ENCODE measurements around the gene FAM210A.
A peak's percentile ranks its signal among the peaks of the same experiment; 100 is the strongest.

The FAM210A gene

GRCh38 chr18:13625843-13626543 is 100.4 kb downstream of the FAM210A start:
- DNase-seq (ENCODE audit: low read depth, low spot score): no peak
- H3K4me3 ChIP-seq (ENCODE audit: low read length): no peak overlapping the region

GRCh38 chr18:13625355-13625754 is 101.0 kb downstream of the FAM210A start:
- H3K4me3 ChIP-seq (ENCODE audit: low read length): no peak overlapping the region
- DNase-seq (ENCODE audit: low read depth, low spot score): no peak

- DNase-seq (ENCODE audit: low read depth, low spot score): no peak
Observed at GRCh38 chr18:13624563-13625237, 101.7 kb downstream of the FAM210A start.

GRCh38 chr18:13623871-13624270 is 102.5 kb downstream of the FAM210A start:
- DNase-seq (ENCODE audit: low read depth, low spot score): no peak
- no peak overlapping the region for H3K4me3 ChIP-seq (ENCODE audit: low read length)

More at GRCh38 chr18:13624563-13625237, 101.7 kb downstream of the FAM210A start:
- no peak overlapping the region for H3K4me3 ChIP-seq (ENCODE audit: low read length)

GRCh38 chr18:13623348-13623747 is 103.0 kb downstream of the FAM210A start:
- DNase-seq (ENCODE audit: low read depth, low spot score): no peak

GRCh38 chr18:13622751-13623150 is 103.6 kb downstream of the FAM210A start:
- no peak overlapping the region for H3K4me3 ChIP-seq (ENCODE audit: low read length)
- DNase-seq (ENCODE audit: low read depth, low spot score): no peak

More at GRCh38 chr18:13623348-13623747, 103.0 kb downstream of the FAM210A start:
- no peak overlapping the region for H3K4me3 ChIP-seq (ENCODE audit: low read length)

GRCh38 chr18:13621886-13622619 is 104.3 kb downstream of the FAM210A start:
- DNase-seq (ENCODE audit: low read depth, low spot score): no peak
- H3K4me3 ChIP-seq (ENCODE audit: low read length): no peak overlapping the region

- no peak for DNase-seq (ENCODE audit: low read depth, low spot score)
- no peak overlapping the region for H3K4me3 ChIP-seq (ENCODE audit: low read length)
Observed at GRCh38 chr18:13621446-13621849, 104.9 kb downstream of the FAM210A start.

GRCh38 chr18:13620818-13621445 is 105.4 kb downstream of the FAM210A start:
- no peak for DNase-seq (ENCODE audit: low read depth, low spot score)
- no peak overlapping the region for H3K4me3 ChIP-seq (ENCODE audit: low read length)

GRCh38 chr18:13620206-13620672 is 106.1 kb downstream of the FAM210A start:
- no peak for DNase-seq (ENCODE audit: low read depth, low spot score)
- no peak overlapping the region for H3K4me3 ChIP-seq (ENCODE audit: low read length)

- DNase-seq (ENCODE audit: low read depth, low spot score): no peak
- H3K4me3 ChIP-seq (ENCODE audit: low read length): no peak overlapping the region
Observed at GRCh38 chr18:13619505-13620205, 106.7 kb downstream of the FAM210A start.

GRCh38 chr18:13618760-13619438 is 107.5 kb downstream of the FAM210A start:
- H3K4me3 ChIP-seq (ENCODE audit: low read length): no peak overlapping the region
- no peak for DNase-seq (ENCODE audit: low read depth, low spot score)

GRCh38 chr18:13617826-13618515 is 108.4 kb downstream of the FAM210A start:
- DNase-seq (ENCODE audit: low read depth, low spot score): peak; percentile 70
- no peak overlapping the region for H3K4me3 ChIP-seq (ENCODE audit: low read length)

GRCh38 chr18:13616525-13617035 is 109.8 kb downstream of the FAM210A start:
- peak overlapping the region; percentile 67 for H3K4me3 ChIP-seq (ENCODE audit: low read length)
- DNase-seq (ENCODE audit: low read depth, low spot score): no peak

GRCh38 chr18:13616041-13616440 is 110.3 kb downstream of the FAM210A start:
- H3K4me3 ChIP-seq (ENCODE audit: low read length): peak overlapping the region; percentile 67
- DNase-seq (ENCODE audit: low read depth, low spot score): no peak

- no peak for DNase-seq (ENCODE audit: low read depth, low spot score)
Observed at GRCh38 chr18:13615432-13615861, 110.9 kb downstream of the FAM210A start.

GRCh38 chr18:13614641-13615288 is 111.6 kb downstream of the FAM210A start:
- H3K4me3 ChIP-seq (ENCODE audit: low read length): peak overlapping the region; percentile 67
- DNase-seq (ENCODE audit: low read depth, low spot score): no peak

More at GRCh38 chr18:13615432-13615861, 110.9 kb downstream of the FAM210A start:
- H3K4me3 ChIP-seq (ENCODE audit: low read length): peak overlapping the region; percentile 67
